Left ventricle myocardium inferior (tissue), 1 donor: Measurements from ENCODE around the gene GRID1. TPM values are rescaled to one million over a fixed set of nuclear protein-coding genes. Genes with fewer than 3 reads are reported as not detected.
"Not testable (repeated sequence)": the region's sequence is repeated elsewhere in the genome, so short reads cannot be mapped to it uniquely, and the experiment has no call there.

Source experiments
- DNase-seq: peaks from one replicate; pipeline ENCODE4 v3.0.0-alpha.2; 2020
- H3K27ac ChIP-seq: fragments of 200-600 bp; replicated peaks from 2 replicates; pipeline ENCODE4 v1.8.0; 2021
- H3K27me3 ChIP-seq: fragments of 200-600 bp; 2 replicates; pipeline ENCODE4 v1.8.0; 2021; ENCODE audit warnings: low read depth
- H3K36me3 ChIP-seq: fragments of 200-600 bp; 2 replicates; pipeline ENCODE4 v1.8.0; 2021
- H3K4me1 ChIP-seq: fragments of 200-600 bp; 2 replicates; pipeline ENCODE4 v1.8.0; 2021
- H3K4me3 ChIP-seq: fragments of 200-600 bp; 2 replicates; pipeline ENCODE4 v1.8.0; 2021; ENCODE audit warnings: mild to moderate bottlenecking, moderate library complexity
- H3K9me3 ChIP-seq: fragments of 200-600 bp; replicated peaks from 2 replicates; pipeline ENCODE4 v1.8.0; 2021
- intact Hi-C: fragments of 100-400 bp; cut with micrococcal nuclease; formaldehyde crosslinking; loops from one replicate; pipeline ENCODE4 v1.11.0; 2022
- total RNA-seq: library from RNA; stranded (reverse); fragmentation: NEBNext Ultra II Directional; extraction: Animal tissue kit (Norgen Biotek cat#: 25700); gene quantifications from one replicate; pipeline ENCODE4 v1.2.1, GENCODE V29; 2021
- TF ChIP-seq, protein P1 (sequence below): fragments of 200-600 bp; IDR thresholded peaks from 2 replicates; pipeline ENCODE4 v1.8.0; 2021; ENCODE audit warnings: antibody characterized with exemption, mild to moderate bottlenecking, borderline replicate concordance
- donor health status: DM: no; HTN: yes; CAD: no; lungs with severe emphysema.

The GRID1 gene
- total RNA-seq, 1 donor from 2014 or later, result 1.6 TPM

DNA sequence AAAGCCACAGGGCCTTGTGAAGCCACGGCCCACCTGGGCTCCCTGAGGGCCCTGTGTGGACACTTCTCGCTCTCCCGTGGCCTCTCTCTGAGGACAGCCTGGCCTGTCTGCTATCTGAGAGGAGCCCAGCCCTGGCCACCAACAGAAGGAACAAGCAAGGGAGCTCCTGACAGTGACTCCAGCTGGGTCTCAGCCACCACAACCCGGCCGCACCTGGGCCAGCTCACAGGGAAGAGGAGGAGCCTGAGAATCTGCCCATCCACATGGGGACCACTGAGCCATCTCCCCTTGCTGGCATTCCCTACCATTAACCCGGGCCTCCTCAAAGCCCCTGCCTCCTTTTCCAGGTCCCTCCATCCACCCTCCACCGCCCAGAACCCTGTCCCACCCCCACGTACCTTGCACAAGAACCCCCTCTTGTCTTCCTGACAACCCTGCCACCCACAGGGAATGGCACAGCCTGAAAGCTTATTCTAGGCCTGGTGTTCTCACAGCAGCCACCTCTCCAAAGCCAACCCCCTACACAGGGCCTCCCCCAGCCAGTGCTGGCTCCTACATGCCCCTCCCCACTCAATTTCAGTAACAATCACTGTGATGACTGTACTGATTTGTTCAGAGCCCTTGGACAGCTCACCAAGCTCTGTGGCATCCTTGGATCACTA lies 120.2 kb downstream of the GRID1 start:
- Histone ChIP-seq H3K27me3 (peaks cover 14% of the 10 kb centered on the region), H3K36me3 (no peaks in the 10 kb centered on the region), H3K4me1 (no peaks in the 10 kb centered on the region), H3K4me3 (no peak overlapping the region), H3K9me3 (no peaks in the 10 kb centered on the region), H3K27ac (no peak overlapping the region)
- intact Hi-C loops, result no loop called here
- no peak for DNase-seq
- TF ChIP-seq, protein P1, sequence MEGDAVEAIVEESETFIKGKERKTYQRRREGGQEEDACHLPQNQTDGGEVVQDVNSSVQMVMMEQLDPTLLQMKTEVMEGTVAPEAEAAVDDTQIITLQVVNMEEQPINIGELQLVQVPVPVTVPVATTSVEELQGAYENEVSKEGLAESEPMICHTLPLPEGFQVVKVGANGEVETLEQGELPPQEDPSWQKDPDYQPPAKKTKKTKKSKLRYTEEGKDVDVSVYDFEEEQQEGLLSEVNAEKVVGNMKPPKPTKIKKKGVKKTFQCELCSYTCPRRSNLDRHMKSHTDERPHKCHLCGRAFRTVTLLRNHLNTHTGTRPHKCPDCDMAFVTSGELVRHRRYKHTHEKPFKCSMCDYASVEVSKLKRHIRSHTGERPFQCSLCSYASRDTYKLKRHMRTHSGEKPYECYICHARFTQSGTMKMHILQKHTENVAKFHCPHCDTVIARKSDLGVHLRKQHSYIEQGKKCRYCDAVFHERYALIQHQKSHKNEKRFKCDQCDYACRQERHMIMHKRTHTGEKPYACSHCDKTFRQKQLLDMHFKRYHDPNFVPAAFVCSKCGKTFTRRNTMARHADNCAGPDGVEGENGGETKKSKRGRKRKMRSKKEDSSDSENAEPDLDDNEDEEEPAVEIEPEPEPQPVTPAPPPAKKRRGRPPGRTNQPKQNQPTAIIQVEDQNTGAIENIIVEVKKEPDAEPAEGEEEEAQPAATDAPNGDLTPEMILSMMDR, result no peak

DNA sequence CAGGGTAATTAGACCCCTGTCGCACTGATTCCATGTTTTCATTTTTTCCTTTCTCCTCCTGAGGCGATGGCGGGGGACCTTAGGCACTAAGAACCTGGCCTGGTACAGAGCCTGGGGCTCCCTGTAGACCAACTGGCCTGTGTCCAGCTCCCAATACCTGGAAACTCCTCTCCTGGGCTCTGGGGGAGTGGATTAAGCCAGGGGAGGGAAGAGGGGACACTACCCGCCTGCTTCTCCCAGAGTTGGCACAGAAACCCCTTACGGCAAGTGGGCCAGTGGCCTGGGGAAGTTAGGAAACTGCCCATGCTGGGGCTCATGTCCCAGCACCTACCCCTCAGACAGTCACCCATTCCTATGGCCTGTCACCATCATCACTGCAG lies 121.6 kb downstream of the GRID1 start:
- Histone ChIP-seq H3K27me3 (peaks cover 9% of the 10 kb centered on the region), H3K4me3 (no peak overlapping the region), H3K27ac (no peak overlapping the region), H3K36me3 (no peaks in the 10 kb centered on the region), H3K9me3 (no peaks in the 10 kb centered on the region), H3K4me1 (no peaks in the 10 kb centered on the region)
- DNase-seq, result no peak
- intact Hi-C loops, result no loop called here
- TF ChIP-seq, protein P1, result no peak

DNA sequence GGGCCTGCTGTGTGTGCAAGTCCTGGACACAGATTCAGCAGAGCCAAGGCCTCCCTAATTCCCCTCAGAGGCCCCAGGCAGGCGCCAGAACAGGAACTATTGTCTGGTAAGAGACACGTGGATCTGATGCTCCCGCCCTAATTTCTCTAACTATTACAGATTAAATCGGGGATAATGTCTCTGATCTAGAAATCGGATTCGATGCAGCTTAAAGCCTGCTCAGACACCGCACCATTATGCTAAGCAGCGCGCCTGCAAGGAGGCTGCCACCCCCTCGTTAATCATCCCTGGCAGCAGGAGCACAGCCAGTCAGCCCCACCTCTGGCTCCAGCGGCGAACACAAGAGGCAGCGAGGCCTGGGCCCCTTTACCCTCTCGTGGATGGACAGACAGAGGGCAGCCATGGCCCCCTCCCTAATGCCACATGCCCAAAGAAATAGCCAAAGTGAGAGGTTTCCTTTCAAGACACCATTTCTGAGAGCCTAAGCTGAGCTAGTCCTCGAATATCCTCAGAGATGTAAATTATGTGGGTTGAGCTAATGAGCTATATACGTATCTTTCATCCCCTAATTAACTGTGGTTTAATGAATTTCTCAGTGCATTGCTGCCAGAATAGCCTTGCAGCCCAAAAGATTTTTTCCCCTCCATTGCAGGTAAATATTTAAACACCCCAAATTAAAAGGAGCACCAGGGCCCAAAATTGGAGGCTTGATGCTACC lies 122.1 kb downstream of the GRID1 start:
- no peak for DNase-seq
- Histone ChIP-seq H3K4me1 (no peaks in the 10 kb centered on the region), H3K9me3 (no peaks in the 10 kb centered on the region), H3K27ac (no peak overlapping the region), H3K27me3 (peaks cover 9% of the 10 kb centered on the region), H3K4me3 (no peak overlapping the region), H3K36me3 (no peaks in the 10 kb centered on the region)
- TF ChIP-seq, protein P1, result no peak
- intact Hi-C loops, result no loop called here

DNA sequence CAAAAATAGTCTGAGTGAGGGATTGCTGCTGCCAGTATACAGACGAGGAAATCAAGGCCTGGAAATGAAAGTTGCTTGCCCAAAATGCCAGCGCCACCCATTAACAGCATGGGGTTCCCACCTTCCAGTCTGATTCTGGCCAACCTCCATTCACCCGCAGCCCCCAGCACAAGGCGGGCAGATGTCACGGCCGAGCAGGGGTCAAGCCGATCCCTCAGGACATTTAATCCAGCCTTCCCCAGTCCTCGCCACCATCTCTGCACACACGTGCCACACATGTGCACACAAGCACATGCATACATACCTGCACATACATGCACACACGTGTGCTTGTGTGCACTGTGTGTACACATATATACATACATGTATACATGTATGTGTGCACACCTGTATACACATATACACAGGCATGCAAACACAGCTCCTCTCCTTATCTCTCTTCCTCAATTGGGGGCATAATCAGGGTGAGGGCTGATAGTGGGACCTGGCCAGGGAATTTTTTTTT lies 122.9 kb downstream of the GRID1 start:
- no peak for DNase-seq

DNA sequence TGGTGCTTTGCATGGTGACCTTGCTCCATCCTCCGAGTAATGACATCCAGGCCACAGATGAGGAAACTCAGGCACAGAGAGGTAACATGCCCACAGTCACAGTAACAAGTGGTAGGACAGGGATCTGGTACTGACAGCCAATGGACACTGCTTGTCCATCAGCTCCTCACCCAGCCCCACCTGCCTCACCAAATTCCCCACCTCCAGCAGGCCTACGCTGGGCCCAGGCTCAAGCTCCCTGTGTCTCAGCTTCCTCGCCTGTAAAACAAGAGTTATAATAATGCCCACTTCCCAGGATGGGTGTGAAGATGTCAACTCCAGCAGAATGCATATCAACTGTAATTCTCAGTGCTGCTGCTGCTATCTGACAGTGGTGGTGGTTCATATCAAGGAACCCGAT lies 123.8 kb downstream of the GRID1 start:
- Histone ChIP-seq H3K4me3 (no peak overlapping the region), H3K27ac (no peak overlapping the region), H3K4me1 (no peaks in the 10 kb centered on the region), H3K9me3 (no peaks in the 10 kb centered on the region), H3K36me3 (no peaks in the 10 kb centered on the region), H3K27me3 (no peaks in the 10 kb centered on the region)
- TF ChIP-seq, protein P1, result no peak
- intact Hi-C loops, result no loop called here
- no peak for DNase-seq

More for the DNA sequence above, 122.9 kb downstream of the GRID1 start:
- Histone ChIP-seq H3K36me3 (no peaks in the 10 kb centered on the region), H3K4me1 (no peaks in the 10 kb centered on the region), H3K27me3 (peaks cover 2% of the 10 kb centered on the region), H3K27ac (no peak overlapping the region), H3K9me3 (no peaks in the 10 kb centered on the region), H3K4me3 (no peak overlapping the region)
- TF ChIP-seq, protein P1, result no peak
- intact Hi-C loops, result no loop called here

DNA sequence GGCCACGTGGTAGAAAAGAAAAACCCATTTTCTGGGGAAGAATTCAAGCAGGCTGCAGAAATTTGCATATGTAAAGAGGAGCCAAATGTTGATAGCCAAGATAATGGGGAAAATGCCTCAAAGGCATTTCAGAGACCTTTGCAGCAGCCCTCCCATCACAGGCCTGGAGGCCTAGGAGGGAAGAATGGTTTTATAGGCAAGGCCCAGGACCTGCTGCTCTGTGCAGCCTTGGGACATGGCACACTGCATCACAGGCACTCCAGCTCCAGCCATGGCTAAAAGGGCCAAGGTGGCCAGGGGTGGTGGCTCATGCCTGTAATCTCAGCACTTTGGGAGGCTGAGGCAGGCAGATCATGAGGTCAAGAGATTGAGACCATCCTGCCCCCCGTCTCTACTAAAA lies 128.5 kb downstream of the GRID1 start:
- H3K4me1 ChIP-seq, intact Hi-C loops, H3K9me3 ChIP-seq, H3K36me3 ChIP-seq, DNase-seq, H3K4me3 ChIP-seq, H3K27ac ChIP-seq: not testable (repeated sequence)
- H3K27me3 ChIP-seq, result peaks cover 23% of the 10 kb centered on the region
